ENCODE measurements around the gene FDX1.

Gene FDX1

DNA sequence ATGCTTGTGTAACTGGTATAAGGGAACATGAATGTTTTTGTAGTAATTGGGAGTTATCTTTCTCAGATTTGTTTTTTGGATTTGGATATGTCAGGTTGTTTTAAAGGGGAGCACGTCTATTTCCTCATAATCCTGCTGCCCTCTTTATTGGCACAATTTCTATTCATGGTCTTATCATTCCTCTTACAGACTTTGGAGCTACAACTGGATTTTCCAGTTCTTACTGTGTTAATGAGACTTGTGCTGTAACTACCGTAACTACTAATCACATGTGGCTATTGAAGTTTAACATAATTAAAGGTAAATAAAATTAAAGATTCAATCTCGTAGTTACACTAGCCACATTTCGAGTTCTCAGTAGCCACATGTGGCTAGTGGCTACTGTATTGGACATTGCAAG is 1.9 kb downstream of the FDX1 start:
- no peak for DNase-seq

DNA sequence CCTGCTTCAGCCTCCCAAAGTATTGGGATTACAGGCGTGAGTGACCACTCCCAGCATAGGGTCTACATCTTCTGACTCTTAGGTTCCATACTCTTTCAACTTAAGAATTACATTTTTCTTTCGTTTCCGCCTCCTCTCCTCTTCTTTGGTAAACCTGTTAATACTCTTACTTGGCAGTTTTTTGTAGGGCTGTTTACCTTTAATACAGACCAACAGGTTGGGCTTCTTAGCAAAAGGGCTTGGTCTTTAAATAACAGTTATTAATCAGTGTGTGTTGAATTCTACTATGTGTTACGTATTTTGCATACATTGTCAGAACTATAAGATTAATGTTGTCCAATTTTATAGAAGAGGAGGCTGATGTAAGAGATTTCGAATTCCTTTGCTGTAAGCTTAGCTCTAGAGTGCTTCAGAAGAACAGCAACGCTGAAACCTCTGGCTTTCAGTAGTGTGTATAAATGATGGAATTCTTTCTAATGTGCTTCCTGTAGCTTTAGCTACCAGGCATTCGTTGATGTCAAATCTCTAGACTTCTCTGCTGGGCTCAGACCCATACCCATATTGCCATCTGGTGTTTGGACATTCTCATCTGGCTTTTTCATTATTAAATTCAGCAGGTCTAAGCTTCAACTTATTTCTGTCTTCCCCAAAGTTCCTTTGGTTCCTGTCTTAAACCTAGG is 3.1 kb downstream of the FDX1 start:
- DNase-seq, result no peak

DNA sequence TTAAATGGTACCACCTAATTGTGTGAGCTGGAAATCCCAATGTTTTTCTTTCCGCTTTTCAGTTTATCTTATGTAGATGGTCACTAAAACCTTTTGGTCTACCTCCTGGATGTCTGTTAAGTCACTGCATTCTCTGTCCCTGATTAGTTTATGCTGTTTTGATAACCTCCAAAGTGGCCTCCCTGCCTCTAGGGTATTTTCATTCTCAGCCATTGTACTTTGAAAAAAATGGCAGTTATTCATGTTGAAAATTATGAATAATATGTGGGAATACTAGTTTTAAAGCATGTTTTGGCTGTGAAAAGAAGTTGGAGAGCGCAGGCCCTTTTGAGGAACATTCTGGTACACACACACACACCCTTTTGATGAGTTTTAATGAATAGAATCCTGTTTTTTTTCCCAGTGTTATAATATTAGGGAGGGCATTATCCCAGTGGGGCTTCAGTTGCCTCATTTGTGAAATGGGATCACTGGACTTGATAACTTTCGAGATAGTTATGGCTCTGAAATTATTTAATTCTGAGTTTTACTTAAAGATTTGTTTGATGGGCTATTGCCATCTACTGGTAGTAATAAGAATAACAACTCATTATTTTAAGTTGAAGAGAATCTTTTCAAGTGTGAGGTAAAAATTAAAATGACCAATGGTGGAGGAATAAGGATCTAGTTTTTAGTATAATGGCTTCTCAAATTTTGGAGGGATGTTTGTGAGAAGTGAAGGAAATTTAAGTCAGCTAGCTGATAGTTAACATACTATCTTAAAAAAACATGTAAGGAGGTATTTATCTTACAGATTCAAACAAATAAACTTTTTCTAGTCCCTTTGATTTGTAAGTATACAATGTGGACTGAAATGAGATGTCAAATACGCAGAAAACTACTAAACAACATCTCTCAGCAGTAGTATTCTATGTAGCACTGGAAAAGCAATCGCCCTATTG is 3.9 kb downstream of the FDX1 start:
- no peak for DNase-seq

DNA sequence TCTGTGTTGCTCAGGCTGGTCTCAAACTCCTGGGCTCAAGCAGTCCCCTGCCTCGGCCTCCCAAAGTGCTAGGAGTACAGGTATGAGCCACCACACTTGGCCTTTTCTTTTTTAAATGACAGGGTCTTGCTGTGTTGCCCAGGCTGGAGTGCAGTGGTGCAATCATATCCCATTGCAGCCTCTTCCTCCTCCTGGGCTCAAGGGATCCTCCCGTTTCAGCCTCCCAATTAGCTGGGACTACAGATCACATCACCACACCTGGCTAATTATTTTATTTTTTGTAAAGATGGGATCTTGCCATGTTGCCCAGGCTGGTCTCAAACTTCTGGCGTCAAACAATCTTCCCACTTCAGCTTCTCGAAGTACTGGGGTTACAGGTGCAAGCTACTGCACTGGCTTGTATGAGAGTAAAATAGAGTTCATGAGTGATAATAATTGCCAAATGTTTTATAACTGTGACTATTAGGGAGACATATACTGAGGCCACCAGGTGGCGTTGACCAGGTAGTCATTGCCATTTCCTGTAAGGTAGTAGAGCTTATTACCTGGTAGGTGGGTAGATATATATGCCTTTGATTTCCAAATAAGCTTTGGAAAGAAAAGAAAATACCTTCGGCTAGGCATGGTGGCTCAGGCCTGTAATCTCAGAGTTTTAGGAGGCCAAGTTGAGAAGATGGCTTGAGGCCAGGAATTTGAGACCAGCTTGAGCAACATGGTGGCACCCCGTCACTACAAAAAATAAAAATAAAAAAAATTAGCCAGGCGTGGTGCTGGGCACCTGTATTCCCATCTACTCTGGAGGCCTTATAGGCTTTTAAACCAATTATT is 5.4 kb downstream of the FDX1 start:
- DNase-seq, result no peak

DNA sequence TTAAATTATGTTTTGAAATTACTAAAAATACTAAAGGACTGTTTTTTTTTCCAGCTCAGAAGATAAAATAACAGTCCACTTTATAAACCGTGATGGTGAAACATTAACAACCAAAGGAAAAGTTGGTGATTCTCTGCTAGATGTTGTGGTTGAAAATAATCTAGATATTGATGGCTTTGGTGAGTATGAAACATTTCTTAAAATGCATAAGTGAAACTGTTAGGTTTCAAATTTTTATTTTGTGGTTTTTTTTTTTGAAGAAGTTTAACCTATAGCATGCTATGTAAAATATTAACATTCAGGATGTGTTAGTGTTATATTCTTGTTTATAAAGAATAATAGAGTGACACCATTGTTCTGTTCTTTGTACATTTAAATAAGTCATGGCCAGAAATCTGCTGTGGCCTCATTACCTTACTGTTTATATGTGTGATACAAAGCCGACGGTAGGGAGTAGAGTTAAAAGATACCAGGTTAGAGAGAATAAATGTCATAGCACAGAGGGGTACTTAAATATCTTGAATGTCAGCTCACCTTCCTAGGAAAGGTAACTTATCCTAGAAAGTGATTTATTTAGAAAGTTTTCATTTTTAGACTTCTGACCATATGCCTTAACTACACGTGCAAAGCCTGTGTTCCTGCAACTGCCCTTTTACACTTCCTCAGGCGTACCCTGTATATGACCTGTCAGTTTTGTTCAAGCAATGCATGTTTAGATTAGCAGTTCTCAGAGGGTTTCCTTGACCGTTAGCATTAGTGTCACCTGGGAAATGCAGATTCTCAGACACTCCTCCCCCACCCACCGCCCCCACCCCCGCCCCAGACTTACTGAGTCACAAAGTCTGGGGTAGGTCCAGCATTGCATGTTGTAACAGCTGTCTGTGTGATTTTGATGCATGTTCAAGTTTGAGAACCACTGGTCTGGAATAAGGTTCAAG is 6.3 kb downstream of the FDX1 start:
- no peak for DNase-seq

DNA sequence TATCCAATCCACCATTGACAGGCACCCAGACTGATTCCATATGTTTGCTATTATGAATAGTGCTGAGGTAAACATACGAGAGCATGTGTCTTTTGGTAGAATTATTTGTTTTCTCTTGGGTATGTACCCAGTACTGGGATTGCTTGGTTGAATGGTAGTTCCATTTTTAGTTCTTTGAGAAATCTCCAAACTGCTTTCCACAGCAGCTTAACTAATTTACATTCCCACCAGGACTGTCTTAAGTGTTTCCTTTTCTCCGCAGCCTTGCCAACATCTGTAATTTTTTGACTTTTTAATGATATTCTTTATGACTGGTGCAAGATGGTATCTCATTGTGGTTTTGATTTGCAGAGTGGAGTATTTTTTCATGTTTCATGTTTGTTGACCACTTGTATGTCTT is 8.3 kb downstream of the FDX1 start:
- no peak for DNase-seq

DNA sequence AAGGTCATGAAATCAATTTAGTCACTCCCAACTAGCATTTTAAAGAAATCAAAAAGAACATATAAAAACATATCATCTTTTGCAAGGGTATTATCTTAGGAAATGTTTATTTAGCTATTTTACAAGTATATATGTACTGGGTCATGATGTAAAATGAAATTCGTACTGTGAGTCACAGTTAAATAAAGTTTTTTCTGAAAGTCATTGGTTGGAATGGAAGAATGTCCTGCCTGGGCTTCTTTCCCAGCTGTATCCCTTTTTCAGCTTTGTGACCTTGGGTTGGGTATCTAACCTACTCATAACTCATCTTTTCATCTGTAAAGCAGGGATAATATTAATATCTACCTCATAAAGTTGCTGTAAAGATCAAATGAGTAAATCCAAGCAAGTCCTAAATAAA is 15.7 kb downstream of the FDX1 start:
- DNase-seq, result no peak

DNA sequence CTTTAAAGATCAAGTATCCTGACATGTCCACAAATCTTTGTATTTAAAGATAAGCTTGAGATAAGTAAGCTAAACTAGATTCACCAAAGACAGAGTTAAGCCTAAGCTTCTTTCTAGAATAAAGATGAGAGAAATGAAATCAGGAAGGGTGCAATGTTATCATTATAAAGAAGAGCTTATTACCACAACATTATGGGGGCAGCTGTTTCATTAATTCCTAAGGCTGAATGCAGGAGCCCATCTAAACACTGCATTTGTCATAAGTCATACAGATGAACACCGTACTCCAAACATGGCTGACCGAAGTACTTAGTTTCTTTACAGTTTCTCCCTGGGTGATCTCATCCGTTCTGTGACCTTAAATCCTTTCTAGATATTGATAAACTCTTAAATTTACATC is 16.3 kb downstream of the FDX1 start:
- DNase-seq, result no peak

DNA sequence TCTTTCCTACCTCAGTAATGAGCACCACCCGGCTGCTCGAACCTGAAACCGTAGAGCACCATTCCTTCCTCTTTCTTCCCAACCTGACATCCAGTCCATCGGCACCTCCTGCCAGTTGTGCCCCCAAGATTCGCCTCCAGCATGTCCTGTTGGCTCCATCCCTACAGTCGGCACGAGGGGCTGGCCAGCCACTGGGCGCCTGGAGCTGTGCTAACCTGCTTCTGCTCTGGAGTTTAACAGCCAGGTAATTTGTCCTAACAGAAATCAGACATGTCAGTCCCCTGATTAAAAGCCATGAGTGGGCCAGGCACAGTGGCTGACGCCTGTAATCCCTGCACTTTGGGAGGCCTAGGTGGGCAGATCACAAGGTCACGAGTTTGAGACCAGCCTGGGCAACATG is 16.8 kb downstream of the FDX1 start:
- DNase-seq, result no peak

DNA sequence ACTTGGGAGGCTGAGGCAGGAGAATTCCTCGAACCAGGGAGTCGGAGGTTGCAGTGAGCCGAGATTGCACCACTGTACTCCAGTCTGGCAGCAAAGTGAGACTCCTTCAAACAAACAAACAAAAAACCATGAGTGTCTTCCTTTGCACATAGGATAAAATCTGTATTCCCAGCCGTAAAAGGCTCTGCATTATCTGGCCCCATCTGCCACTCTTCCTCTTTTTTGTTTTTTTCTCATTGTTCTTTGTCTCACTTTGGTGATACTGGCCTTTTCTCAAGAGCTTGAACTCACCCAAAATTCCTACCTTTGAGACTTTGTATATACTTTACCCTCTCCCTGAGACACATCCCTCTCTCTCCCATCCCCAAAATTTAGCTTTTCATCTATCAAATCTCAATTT is 17.6 kb downstream of the FDX1 start:
- no peak for DNase-seq

DNA sequence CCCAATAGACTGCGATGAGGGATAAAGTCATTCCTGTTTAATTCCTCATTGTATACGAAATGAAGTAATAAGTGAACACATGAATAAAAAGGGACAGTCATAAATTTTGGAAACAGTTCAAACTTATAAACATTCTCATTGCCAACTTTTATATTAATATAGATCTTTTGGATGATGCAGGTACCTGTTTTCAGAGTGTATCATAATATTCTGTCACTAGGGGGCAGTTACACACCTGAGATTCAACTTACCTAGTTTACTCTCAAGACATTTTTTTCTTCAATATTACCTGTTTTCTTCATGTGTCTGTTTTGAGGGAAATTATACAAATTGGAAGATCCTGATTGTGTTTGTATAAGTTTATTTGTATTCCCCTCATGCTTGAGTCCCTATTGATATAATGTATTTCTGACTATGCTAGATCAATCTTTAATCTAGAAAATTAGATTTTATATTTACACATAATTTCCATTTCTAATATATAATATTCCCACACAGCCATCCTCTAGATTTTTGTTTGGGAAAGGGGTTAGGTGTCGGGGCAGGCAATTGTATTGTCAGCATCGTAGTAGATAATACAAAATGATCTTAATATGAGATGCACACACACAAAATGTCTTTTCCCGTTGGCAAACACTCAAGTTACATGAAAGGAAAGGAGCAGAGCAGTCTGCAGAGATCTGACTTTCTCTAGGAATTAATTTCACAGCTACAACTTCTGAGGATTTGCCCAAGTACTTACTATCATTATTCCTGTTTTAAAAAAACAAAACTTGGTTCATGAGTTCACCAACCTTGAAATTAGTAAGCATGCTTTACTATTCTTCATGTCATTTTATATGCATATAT is 18.4 kb downstream of the FDX1 start:
- DNase-seq, result no peak

DNA sequence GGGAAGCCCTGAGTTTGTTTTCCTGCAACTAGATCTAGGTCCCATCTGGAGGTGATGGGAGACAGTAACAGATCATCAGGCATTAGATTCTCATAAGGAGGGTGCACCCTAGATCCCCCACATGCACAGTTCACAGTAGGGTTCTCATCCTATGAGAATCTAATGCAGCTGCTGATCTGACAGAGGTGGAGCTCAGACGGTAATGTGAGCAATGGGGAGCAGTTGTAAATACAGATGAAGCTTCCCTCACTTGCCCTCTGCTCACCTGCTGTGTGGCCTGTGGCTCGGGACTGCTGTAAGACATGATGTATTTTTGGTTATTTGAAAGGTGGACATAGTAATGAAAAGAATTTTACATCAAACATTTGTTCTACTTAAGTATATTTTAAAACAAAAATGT is 20.5 kb downstream of the FDX1 start:
- no peak for DNase-seq

DNA sequence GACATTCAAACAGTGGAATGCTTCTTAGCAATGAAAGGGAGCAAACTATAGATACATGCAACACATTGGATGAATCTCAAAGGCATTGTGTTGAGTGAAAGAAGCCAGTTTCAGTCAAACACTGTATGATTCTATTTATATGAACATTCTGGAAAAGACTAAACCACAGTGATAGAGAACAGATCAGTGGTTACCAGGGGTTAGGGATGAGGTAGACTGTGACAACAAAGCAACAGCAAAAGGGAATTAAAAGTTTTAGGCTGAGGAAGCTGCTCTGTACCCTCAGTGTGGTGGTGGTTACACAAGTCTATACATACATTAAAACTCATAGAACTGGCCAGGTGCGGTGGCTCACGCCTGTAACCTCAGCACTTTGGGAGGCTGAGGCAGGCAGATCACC is 23.0 kb downstream of the FDX1 start:
- no peak for DNase-seq

DNA sequence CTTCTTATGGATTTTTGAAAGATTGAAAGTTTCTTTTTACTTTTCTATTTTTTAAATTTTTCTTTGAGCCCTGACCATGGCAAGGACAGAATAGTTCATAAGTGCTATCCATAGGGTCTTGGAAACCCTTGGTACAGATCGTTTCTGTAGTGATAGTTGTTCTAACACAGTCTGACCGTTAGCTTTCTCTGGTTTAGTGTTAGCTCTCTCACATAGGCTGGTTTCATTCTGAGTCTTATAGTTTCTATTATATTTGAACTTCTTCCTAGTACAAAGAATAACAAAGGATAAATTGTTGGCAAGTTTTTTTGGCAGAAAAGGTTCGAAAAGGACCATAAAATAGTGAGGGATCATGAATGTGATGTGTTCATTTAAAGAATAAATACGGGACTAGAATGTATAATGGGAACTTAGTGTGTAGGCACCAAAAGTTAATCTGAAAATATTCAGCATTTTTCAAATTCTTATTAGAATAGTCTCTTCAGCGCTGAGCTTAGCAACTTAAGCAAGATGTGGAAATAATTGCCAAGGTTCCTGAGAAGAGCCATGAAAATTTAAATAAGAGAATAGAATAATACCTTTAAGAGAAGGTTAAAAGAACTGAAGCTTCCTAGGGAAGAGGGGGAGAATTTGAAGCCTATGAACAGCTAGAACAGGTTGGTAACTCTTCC is 24.1 kb downstream of the FDX1 start:
- DNase-seq, result no peak

DNA sequence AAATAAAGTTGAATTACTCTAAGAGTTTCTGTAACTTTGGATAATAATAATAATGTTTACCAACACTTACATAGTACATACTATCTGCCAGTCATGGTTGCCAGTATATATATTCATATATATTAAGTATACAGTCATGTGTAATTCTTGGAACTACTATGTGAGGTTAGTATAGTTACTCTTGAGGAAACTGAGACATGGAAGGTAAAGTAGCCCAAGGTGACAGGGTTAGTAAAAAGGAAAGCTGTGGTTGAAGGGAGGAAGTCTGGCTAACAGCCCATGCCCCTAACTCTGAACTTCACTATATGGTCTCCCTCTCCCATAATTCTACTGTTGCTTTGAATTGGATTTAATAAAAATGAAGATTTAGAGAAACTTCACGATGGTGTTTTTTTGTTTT is 24.9 kb downstream of the FDX1 start:
- no peak for DNase-seq

DNA sequence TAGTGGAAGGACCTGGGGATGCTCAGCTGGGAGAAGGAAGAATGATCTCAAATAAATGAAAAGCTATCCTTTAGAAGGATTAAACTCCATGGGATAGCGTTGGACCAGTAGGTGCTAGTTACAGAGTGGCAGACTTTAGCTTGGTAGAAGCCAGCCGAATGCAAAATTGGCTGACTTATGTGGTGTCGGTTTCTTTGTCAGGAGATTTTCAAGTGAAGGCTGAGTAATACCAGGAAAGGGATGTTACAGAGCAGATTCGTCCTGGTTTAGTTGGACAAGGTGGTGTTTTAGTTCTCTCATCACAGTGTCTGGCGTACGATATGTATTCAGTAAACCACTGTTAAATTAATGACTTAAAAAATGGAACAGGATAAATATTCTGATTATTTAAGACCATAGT is 26.0 kb downstream of the FDX1 start:
- DNase-seq, result no peak

DNA sequence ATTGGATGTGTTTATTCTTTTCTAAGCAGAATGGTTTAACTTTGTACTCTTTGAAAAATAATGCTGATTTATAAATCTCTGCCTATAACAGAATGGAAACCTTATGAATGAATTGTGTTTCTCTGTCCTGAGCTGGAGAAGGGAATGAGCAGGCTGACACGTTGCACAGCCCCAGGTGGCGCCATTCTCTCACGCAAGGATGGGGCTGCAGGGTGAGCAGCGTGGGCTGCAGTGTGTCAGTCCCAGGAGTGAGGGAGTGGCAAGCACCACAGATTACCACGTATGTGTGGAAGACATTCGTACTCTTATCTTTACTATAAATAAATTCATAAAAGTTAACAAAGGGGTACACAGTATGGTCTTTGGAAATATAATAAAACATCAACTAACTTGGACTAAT is 33.4 kb downstream of the FDX1 start:
- no peak for DNase-seq

DNA sequence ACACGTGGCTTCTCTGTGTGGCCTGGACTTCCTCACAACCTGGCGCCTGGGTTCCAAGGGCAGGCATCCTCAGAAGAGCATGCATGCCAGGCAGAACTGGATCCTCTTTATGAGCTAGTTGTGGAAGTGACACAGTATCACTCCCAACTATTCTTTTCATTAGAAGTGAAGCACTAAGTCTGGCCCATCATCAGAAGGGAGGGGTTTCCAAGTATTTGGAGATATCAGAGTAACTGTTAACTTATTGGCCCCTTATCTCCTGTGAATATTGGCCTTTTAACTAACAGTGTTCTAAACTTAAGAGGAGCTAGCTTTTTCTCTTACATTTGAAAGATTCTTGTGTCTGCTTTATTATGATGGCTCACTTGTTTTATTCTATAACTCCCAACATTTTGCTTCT is 35.5 kb downstream of the FDX1 start:
- no peak for DNase-seq

DNA sequence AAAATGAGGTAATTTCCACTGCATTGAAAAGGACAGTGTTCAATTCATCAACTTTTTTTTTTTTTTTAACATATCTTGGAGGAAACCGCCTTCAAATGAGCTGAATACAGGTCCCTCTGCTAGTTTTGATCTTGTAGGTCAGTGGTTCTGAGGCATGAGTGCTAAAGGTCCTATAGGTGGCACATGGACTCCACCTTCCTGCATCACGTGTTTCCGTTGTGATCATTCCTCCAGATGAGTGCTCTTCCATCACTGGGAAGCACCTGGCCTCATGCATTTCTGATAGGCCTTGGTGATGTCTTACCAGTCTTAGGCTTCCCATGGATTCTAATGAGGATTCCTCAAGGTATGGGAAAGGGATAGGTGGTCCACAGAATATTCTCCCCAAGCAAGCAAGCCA is 37.8 kb downstream of the FDX1 start:
- DNase-seq, result no peak

DNA sequence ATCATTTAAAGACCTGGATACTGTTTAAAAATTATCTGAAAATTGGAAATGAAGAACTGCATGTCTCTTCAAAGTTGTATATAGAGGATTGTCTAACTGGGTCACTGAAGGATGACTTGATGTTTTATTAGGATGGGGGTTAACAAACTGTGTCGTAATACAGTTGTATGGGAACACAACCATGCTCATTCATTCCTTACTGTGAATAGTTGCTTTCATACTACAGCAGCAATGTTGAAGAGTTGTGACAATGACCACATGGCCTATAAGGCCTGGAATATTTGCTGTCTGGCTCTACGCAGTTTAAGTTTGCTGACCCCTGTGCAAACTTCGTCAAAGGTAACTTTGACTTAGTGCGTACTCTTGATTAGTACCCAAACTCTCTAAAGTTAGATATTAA is 38.4 kb downstream of the FDX1 start:
- DNase-seq, result no peak

DNA sequence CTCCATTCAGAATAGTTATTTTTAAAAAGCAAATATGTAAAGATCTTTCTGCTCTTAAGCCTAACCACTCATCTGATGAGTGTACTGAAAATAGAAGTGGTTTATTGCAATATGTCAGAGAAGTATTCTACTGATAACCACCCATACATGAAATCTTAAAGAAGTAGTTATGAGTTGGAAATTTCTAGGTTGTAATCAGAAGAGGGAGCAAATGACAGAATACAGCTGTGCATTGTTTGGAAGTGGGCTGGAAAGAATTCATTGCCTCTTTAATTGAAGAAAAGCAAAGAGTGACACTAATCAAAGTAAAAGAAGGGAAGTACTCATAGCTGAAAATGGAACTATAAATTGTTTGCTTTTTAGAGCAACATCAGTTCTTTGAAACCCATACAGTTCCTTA is 39.4 kb downstream of the FDX1 start:
- DNase-seq, result no peak

Measured in 8988T (cell line).